Upper lobe of right lung (tissue), 1 donor: ENCODE results near the gene PREP. TPM values are rescaled to one million over a fixed set of nuclear protein-coding genes. Genes with fewer than 3 reads are reported as not detected.

Experiments
- ATAC-seq: fragments of 200-7000 bp; cut with Tn5 transposase; one replicate; pipeline ENCODE4 v1.9.1; 2020; ENCODE audit warnings: mild to moderate bottlenecking, moderate library complexity
- DNase-seq: peaks from one replicate; pipeline ENCODE4 v3.0.0-alpha.2; 2020
- H3K27ac ChIP-seq: fragments of 200-600 bp; one replicate; pipeline ENCODE4 v1.8.0; 2022
- H3K27me3 ChIP-seq: fragments of 200-600 bp; one replicate; pipeline ENCODE4 v1.8.0; 2022; ENCODE audit warnings: mild to moderate bottlenecking
- H3K36me3 ChIP-seq: fragments of 200-600 bp; one replicate; pipeline ENCODE4 v1.8.0; 2022
- H3K4me1 ChIP-seq: fragments of 200-600 bp; one replicate; pipeline ENCODE4 v1.8.0; 2022
- H3K4me3 ChIP-seq: fragments of 200-600 bp; one replicate; pipeline ENCODE4 v1.8.0; 2022; ENCODE audit warnings: mild to moderate bottlenecking
- H3K9me3 ChIP-seq: fragments of 200-600 bp; one replicate; pipeline ENCODE4 v1.8.0; 2022
- CTCF ChIP-seq: fragments of 200-600 bp; IDR thresholded peaks from one replicate; pipeline ENCODE4 v1.8.0; 2022; ENCODE audit warnings: antibody characterized with exemption
- intact Hi-C: fragments of 100-400 bp; cut with DNase I; formaldehyde crosslinking; loops from one replicate; pipeline ENCODE4 v1.11.0; 2022
- total RNA-seq: library from RNA; stranded (reverse); fragmentation: NEBNext Ultra II Directional; extraction: Animal tissue kit (Norgen Biotek cat#: 25700); gene quantifications from one replicate; pipeline ENCODE4 v1.2.1, GENCODE V29; 2021
- donor health status: DM: no; HTN: yes; CAD: no; lungs with severe emphysema.

The PREP gene
- total RNA-seq, 1 donor from 2014 or later = 32.9 TPM

- no peak for ATAC-seq
- no peak for TF ChIP-seq CTCF
- Histone ChIP-seq H3K4me3 (no peak overlapping the region), H3K27me3 (no peaks in the 10 kb centered on the region), H3K4me1 (no peaks in the 10 kb centered on the region), H3K36me3 (peaks cover 7% of the 10 kb centered on the region), H3K27ac (no peak overlapping the region), H3K9me3 (no peaks in the 10 kb centered on the region)
- DNase-seq = no peak
- intact Hi-C loops = no loop called here
Measured at GRCh38 chr6:105305521-105305920, 97.4 kb downstream of the PREP start.

- Histone ChIP-seq H3K4me3 (no peak overlapping the region), H3K27me3 (no peaks in the 10 kb centered on the region), H3K9me3 (no peaks in the 10 kb centered on the region), H3K27ac (no peak overlapping the region), H3K36me3 (peaks cover 7% of the 10 kb centered on the region), H3K4me1 (no peaks in the 10 kb centered on the region)
- DNase-seq (no peak), ATAC-seq (no peak)
- intact Hi-C loops = no loop called here
- TF ChIP-seq CTCF = no peak
Measured at GRCh38 chr6:105304825-105305224, 98.1 kb downstream of the PREP start.

- H3K4me3 ChIP-seq = no peak overlapping the region
- H3K27ac ChIP-seq = no peak overlapping the region
- H3K4me1 ChIP-seq = no peaks in the 10 kb centered on the region
- no peak for TF ChIP-seq CTCF
- intact Hi-C loops = no loop called here
- no peaks in the 10 kb centered on the region for H3K9me3 ChIP-seq
- no peaks in the 10 kb centered on the region for H3K27me3 ChIP-seq
- H3K36me3 ChIP-seq = peaks cover 7% of the 10 kb centered on the region
- ATAC-seq (no peak), DNase-seq (no peak)
Measured at GRCh38 chr6:105304366-105304765, 98.5 kb downstream of the PREP start.

- DNase-seq (no peak), ATAC-seq (no peak)
- no peak overlapping the region for H3K27ac ChIP-seq
- no peak overlapping the region for H3K4me3 ChIP-seq
- H3K27me3 ChIP-seq = no peaks in the 10 kb centered on the region
- H3K36me3 ChIP-seq = peaks cover 7% of the 10 kb centered on the region
- H3K4me1 ChIP-seq = no peaks in the 10 kb centered on the region
- intact Hi-C loops = no loop called here
- TF ChIP-seq CTCF = no peak
- no peaks in the 10 kb centered on the region for H3K9me3 ChIP-seq
Measured at GRCh38 chr6:105302617-105303128, 100.2 kb downstream of the PREP start.

GRCh38 chr6:105301756-105302616 is 100.9 kb downstream of the PREP start:
- no peaks in the 10 kb centered on the region for H3K27me3 ChIP-seq
- intact Hi-C loops = no loop called here
- H3K4me1 ChIP-seq = no peaks in the 10 kb centered on the region
- H3K27ac ChIP-seq = no peak overlapping the region
- peaks cover 7% of the 10 kb centered on the region for H3K36me3 ChIP-seq
- no peak overlapping the region for H3K4me3 ChIP-seq
- H3K9me3 ChIP-seq = no peaks in the 10 kb centered on the region
- no peak for TF ChIP-seq CTCF
- no peak for DNase-seq
- ATAC-seq = no peak
